Progenitor cell of endocrine pancreas (in vitro differentiated cells): ENCODE measurements around the gene ZNF580. TPM values are rescaled to one million over a fixed set of nuclear protein-coding genes. Genes with fewer than 3 reads are reported as not detected.

ENCODE experiments used
- DNase-seq: peaks from one replicate; pipeline ENCODE4 v3.0.0; 2021; ENCODE audit warnings: low spot score; ENCODE audit not compliant: unreplicated experiment
- H3K27ac Mint-ChIP-seq: 2 replicates; pipeline ENCODE4 v1.8.0; 2021; ENCODE audit warnings: mild to moderate bottlenecking, moderate library complexity, mixed read lengths
- H3K27me3 Mint-ChIP-seq: 2 replicates; pipeline ENCODE4 v1.8.0; 2021; ENCODE audit warnings: mixed read lengths
- H3K36me3 Mint-ChIP-seq: 2 replicates; pipeline ENCODE4 v1.8.0; 2022; ENCODE audit warnings: mixed read lengths; ENCODE audit not compliant: insufficient read depth
- H3K4me1 Mint-ChIP-seq: 2 replicates; pipeline ENCODE4 v1.8.0; 2021; ENCODE audit warnings: low read depth, mixed read lengths
- H3K4me3 Mint-ChIP-seq: 2 replicates; pipeline ENCODE4 v1.8.0; 2021; ENCODE audit warnings: low read depth, mild to moderate bottlenecking, moderate library complexity, mixed read lengths
- H3K9me3 Mint-ChIP-seq: 2 replicates; pipeline ENCODE4 v1.8.0; 2021; ENCODE audit warnings: low read depth, mixed read lengths
- total RNA-seq: library from RNA; stranded (reverse); gene quantifications from 2 replicates; pipeline ENCODE4 v1.2.1, GENCODE V29; 2021
- TF ChIP-seq, protein P1 (sequence below): fragments of 200-600 bp; sonication (generic); IDR thresholded peaks from one replicate; pipeline ENCODE4 v1.5.0; 2021; ENCODE audit warnings: antibody characterized with exemption, mild to moderate bottlenecking; ENCODE audit not compliant: unreplicated experiment

ZNF580 gene
- total RNA-seq, 1 donor from 2014 or later = 45.9 TPM

DNA sequence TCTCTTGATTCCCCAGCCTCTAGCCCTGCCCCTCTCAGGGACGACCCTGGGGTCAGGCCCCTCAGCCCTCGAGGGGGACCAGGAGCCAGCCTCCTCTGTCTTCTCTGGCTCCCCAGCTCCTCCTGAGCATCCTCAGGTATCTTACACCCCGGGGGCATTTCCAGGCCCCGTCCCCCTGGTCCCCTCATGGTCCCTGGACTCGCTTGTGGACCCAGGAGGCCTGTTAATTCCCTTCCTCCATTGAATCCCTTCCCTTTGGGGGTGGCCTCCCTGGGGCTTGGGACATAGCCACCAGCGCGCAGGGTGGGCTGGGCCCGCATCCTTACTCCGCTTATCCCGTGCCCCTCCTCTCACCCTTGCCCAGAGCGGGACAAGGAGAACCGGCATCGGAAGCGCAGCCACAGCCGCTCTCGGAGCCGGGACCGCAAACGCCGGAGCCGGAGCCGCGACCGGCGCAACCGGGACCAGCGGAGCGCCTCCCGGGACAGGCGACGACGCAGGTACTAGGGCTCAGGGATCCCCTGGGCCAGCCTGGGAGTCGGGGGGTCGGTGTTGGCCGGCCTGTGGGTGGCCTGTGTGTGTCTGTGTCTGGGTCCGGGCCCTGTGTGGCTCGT is 18.2 kb downstream of the ZNF580 start:
- Mint-ChIP-seq H3K27me3 (no peaks in the 10 kb centered on the region), H3K4me3 (no peak overlapping the region), H3K36me3 (peaks cover 15% of the 10 kb centered on the region), H3K4me1 (peaks cover 24% of the 10 kb centered on the region), H3K9me3 (no peaks in the 10 kb centered on the region), H3K27ac (peak overlapping the region; percentile 89)
- no peak for DNase-seq
- TF ChIP-seq, protein P1, sequence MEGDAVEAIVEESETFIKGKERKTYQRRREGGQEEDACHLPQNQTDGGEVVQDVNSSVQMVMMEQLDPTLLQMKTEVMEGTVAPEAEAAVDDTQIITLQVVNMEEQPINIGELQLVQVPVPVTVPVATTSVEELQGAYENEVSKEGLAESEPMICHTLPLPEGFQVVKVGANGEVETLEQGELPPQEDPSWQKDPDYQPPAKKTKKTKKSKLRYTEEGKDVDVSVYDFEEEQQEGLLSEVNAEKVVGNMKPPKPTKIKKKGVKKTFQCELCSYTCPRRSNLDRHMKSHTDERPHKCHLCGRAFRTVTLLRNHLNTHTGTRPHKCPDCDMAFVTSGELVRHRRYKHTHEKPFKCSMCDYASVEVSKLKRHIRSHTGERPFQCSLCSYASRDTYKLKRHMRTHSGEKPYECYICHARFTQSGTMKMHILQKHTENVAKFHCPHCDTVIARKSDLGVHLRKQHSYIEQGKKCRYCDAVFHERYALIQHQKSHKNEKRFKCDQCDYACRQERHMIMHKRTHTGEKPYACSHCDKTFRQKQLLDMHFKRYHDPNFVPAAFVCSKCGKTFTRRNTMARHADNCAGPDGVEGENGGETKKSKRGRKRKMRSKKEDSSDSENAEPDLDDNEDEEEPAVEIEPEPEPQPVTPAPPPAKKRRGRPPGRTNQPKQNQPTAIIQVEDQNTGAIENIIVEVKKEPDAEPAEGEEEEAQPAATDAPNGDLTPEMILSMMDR = no peak

DNA sequence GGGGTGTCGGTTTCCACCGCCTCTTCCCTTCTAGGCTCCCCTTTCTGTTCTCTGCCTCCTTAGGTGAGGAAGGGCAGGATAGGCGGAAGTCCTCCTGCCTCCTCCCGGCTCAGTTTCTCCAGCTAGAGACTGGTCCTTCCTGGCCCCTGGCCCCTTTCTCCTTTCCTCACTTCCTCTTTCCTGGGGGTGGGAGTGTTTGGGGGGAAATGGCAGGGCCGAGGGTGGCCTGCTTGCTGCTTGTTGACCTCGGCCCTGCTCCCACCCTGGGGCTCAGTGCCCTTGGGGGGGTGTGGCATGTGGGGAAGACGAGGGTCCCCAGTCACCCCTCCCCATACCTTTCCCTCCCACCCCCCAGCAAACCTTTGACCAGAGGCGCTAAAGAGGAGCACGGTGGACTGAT is 19.0 kb downstream of the ZNF580 start:
- TF ChIP-seq, protein P1 = no peak
- no peak for DNase-seq
- Mint-ChIP-seq H3K36me3 (peaks cover 15% of the 10 kb centered on the region), H3K27me3 (no peaks in the 10 kb centered on the region), H3K4me3 (no peak overlapping the region), H3K4me1 (peaks cover 24% of the 10 kb centered on the region), H3K9me3 (no peaks in the 10 kb centered on the region), H3K27ac (peak overlapping the region; percentile 89)

DNA sequence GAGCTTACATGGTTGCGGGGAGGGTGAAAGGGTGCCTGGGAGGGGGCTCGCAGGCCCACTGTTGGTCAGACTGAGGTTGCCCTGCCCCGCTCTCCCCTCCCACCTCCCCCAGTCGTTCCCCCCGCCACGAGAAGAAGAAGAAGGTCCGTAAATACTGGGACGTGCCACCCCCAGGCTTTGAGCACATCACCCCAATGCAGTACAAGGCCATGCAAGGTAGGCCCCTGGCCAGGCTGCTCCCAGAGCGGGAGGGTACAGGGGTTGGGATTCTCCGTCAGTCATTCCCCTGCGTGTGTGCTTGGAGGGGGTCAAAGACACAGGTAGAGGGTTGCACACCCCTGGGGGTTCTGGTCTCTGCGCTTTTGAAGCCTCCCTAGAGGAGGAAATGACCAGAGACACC is 19.6 kb downstream of the ZNF580 start:
- Mint-ChIP-seq H3K27me3 (no peaks in the 10 kb centered on the region), H3K9me3 (no peaks in the 10 kb centered on the region), H3K36me3 (peaks cover 15% of the 10 kb centered on the region), H3K4me3 (no peak overlapping the region), H3K27ac (no peak overlapping the region), H3K4me1 (peaks cover 24% of the 10 kb centered on the region)
- DNase-seq = no peak
- TF ChIP-seq, protein P1 = no peak

DNA sequence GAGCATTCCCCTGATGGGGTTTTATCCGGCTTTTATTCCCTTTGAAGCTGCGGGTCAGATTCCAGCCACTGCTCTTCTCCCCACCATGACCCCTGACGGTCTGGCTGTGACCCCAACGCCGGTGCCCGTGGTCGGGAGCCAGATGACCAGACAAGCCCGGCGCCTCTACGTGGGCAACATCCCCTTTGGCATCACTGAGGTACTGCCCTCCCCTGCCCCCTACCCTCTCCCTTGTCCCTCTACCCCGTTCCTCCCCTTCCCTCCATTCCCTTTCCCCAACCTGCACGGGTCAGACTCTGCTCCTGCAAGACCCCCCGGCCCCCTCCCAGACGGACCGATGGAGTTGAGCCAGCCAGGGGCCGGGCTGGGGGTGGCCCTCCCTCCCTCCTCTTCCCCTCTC is 20.2 kb downstream of the ZNF580 start:
- TF ChIP-seq, protein P1 = no peak
- peaks cover 16% of the 10 kb centered on the region for H3K36me3 Mint-ChIP-seq
- H3K27ac Mint-ChIP-seq = no peak overlapping the region
- no peaks in the 10 kb centered on the region for H3K27me3 Mint-ChIP-seq
- no peaks in the 10 kb centered on the region for H3K9me3 Mint-ChIP-seq
- no peak for DNase-seq
- peaks cover 20% of the 10 kb centered on the region for H3K4me1 Mint-ChIP-seq
- H3K4me3 Mint-ChIP-seq = no peak overlapping the region

DNA sequence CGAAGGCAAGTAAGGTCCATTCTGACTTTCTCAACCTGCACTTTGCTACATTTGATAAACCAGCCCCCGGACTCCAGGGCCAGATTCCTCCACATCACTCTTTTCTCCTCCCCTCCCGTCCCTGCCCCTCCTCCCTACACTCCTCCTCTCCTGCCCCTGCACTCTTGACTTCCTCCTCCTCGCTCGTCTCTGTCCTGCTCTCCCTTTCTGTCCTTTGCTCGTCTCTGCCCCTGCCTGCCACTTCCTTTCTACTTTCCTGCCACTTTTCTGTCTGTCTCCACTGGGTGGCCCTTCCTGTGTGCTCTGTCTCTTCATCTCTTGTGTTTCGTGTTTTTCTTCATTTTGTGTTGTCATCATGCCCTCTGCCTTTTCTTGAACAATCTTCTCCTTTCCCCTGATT is 21.0 kb downstream of the ZNF580 start:
- DNase-seq = no peak
- H3K27ac Mint-ChIP-seq = no peak overlapping the region
- peaks cover 12% of the 10 kb centered on the region for H3K4me1 Mint-ChIP-seq
- no peak overlapping the region for H3K4me3 Mint-ChIP-seq
- H3K27me3 Mint-ChIP-seq = no peaks in the 10 kb centered on the region
- H3K9me3 Mint-ChIP-seq = no peaks in the 10 kb centered on the region
- peaks cover 15% of the 10 kb centered on the region for H3K36me3 Mint-ChIP-seq
- TF ChIP-seq, protein P1 = no peak
